GOT3 (cell line): ENCODE results near the gene KLF15.

Experiments
- DNase-seq: peaks from one replicate; lab custom pipeline; 2025; ENCODE audit warnings: mixed read lengths; lab: John Stamatoyannopoulos, UW

Gene KLF15

DNA sequence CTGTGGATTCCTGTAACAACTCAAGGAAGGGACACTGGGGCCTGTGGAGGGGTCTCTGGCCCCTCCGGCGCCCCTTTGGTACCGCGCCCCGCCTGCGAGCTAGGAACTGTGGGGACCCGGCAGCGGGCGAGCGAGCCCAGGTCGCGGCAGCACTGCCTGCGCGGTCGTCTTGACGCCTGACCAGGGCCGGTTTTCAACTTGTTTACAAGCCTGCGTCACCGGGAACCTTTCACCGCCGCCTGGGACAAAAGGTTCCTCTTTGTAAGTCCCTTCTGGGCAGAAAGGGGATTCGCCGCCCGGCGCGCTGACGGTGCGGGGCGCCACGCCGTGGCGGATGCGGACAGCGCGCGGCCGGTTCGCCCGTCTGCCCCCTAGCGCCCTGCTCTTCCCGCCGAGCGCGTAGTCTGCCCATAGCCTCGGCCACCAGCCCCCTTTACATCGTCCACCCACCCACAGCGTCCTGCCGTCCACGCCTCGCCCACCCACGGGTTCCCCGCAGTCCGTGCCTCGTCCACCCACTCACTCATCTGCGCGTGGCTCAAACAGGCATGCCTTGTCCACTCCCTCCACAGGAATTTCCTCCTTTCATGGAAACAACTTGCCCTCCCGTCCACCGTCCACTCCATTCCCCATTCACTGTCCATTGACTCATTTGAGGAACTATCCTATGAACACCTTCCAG lies 32.0 kb upstream of the KLF15 start:
- peak; percentile 27 for DNase-seq

DNA sequence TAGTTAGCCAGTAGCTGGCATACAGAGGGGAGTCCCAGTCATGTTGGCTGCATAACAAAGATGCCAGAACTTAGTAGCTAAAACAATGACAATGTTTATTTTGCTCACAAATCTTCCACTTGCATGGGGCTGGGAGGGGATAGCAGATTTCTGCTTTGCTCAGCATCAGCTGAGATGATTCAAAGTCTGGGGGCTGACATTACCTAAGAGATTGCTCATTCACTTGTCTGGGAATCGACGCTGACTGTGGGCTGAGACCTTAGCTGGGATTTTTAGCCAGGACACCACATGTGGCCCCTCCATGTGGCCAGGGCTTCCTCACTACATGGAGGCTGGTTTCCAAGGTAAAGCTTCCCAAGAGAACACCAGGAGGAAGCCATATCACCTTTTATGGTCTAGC lies 24.8 kb upstream of the KLF15 start:
- no peak for DNase-seq

DNA sequence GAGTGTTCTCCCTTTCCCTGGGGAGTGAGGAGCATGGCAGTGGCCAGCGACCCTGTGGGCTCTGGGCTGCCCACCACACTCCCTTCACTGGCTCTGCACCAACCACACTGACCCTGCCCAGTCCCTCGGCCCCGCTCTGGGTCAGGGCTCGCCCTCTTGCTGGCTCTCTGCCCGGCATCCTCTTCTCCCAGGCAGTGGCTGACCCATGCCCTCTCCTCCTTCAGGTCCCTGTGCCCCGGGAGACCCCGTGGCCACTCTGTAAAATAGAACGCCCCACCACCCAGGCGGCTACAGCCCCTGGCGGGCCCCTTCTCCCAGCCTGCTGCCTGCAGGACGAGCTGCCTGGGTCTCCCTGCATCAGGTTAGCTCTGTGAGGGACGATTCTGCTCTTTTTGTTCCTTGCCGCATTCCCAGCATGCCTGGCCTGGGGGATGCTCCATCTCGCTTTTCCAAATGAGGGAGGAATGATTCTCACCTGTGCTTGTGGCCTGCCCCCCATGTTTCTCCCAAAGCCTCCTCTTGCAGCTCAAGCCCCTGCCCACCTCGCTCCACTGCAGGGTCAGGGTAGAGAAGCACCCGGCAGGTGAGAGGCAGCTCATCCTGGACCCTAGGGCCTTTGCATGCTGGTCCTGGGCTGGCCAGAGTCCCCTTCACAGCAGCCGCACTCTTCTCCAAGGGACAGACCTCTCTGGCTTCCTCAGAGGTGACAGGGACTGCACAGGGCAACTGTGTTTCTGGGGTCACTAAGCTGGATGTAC lies 23.0 kb upstream of the KLF15 start:
- DNase-seq = no peak

DNA sequence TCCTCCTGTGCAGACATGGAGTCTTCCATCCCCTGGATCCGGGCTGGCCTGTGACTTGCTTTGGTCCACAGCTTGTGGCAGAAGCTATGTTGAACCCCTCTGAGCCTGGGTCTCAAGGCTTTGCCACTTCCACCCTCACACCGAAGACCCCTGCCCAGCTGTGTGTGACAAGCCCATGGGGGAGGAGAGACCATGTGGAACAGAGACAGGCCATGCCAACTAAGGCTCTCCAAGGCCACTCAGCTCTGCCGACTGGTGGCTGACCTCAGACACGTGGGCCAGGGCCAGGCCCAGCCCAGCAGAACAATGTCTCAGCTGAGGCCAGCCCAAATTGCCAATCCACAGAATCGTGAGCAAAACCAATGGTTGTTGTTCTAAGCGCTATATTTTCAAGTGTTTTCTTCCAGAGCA lies 21.1 kb upstream of the KLF15 start:
- DNase-seq = no peak

DNA sequence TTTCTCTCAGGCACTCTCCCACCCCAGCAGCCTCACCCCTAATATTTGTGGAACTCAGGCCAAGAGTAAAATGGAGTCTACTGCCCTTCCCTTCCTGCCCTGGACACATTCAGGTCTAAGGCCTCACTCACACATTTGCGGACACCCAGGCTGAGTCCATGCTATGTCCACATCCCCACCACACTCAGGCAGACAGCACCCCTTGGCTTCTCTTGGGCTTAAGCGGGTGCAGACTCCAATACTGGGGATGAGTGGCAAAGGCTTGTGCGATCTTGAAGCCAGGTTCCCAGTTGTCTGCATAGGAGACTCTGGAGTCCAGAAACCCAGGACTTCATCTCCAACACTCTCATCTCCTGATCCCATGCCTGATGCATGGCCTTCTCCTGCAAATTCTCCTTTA lies 20.0 kb upstream of the KLF15 start:
- no peak for DNase-seq

DNA sequence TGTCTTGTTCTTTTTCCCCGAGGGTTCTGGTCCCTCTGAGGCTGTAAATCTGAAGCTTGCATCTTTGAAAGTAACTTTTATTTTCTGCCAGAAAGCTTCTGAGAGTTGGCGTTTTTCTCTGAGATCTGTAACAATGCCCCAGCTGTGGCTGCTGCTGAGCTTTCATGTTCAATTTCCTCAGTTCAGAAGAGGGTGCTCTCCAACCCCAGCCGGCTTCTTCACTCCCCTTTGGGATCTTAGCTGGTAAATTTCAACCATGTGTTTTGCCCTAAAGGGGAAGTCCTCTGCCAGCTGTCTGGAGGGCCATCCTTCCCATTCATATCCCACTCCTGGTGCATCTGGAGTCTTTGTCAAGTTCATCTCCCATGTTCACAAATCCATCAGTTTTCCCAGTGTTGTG lies 19.2 kb upstream of the KLF15 start:
- no peak for DNase-seq

DNA sequence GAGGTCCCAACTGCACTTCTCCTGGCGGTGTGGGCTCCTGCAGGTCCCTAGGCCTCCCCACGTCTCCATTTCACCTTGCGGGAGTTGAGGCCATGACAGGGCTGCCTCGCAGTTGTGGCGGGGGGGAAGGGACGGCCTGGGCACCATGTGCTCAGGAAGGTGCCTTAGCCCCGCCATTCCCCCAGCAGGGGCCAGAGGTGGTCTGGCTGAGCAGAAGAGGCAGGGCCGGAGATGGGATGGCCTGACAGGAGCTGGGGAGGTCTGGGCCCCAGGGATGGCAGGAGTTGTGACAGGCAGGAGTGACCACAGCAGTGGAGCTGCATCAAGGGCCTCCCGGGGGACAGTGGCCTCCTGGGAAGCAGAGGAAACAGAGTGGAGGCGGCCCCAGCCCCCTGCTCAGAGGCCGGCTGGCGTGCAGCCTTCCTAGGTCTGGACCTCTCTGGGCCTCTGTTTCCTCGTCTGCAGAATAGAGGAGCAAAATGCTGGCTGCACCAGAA lies 18.7 kb upstream of the KLF15 start:
- DNase-seq = no peak

DNA sequence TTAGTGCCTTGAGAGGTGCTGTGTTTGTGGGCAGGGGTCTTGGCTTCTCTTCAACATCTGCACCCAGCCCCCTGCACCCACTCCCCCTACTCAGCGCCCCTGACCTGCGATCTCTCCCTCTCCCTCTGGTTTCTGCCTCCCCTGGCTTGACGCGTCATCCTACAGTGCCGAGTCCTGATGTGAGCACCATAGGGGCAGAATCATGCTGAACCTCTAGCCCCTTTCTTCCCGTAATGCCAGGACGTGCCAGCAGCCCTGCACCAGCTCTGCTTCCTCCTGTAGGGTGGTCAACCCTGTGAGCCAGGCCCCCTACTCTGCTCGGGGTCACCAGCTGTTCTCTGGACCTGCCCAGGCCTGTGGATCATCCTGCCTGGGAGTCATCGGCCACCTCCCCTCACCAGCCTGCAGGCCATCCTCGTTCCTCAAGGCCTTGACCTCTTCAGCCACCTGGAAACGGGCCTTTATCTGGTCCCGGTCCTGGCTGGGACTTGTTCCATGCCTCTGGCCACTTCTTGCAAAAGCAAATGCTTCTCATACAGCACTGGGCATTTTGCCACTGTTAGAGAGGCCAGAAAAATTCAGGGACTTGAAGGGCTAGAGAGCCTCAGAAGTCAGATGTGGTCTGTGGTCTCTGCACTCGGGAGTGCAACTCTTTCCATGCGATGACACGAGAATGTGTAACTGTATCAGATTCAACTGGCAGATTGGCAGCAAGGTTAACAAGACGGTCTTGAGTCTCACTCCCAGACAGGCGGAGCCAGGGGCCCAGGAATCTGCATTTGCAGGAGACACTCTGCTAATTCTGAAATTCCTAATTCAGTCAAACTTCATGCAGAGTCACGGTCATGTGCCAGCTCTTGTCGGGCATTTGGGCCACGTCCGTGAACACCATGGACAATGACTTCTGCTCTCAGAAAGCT lies 16.7 kb upstream of the KLF15 start:
- no peak for DNase-seq

DNA sequence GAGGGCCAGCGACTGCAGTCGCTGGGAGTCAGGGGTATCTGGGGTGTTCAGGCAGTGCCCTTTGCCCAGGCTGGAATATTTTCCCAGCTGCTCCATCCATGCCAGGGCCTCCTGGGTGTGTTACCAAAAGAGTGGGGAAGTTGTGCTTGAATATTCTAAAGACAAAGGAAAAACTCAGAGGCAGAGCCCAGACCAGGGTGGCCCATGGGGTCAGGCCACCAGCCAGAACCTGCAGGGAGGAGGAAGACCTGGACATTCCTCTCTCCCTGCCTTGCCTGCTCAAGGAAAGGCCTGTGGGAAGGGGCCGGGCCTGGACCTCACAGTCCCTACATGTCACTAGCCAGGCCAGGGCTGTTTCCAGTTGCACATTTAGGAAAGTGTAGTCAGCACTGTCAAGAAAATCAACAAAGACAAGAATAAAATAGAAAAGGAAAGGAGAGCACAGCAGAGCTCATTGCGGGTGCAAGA lies 16.0 kb upstream of the KLF15 start:
- DNase-seq = no peak

DNA sequence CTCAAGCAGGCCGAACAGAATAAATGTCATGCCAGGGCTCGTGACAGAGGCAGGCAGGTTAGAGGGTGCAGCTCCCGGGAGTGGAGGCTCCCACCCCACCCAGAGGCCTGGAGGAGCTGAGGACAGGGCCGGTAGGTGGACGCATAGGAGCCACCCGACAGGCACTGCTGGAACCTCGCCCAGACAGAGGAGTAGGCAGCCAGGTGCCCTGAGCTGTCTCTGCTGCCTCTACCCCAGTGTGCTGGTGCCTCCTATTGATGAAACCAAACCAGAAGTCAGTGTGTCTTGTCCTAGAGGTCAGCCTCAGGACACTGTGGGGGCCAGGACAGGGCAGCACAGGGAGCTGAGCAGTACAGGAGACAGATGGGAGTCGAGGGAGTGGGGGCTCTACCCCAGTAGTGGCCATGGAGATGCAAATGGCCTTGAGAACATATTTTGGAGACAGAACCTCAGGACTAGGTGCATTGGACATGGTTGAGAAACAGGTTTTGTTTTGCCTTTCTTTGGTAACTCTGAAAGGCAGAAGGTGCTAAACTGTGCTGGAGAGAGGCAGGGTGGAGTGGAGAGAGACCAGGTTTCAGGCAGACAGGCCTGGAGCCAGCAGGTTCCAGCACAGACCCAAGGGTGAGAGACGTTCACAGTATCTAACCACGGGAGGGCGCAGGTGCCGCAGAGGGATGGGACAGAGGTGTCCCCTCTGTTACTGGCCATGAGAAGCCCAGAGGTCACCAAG lies 15.4 kb upstream of the KLF15 start:
- no peak for DNase-seq

DNA sequence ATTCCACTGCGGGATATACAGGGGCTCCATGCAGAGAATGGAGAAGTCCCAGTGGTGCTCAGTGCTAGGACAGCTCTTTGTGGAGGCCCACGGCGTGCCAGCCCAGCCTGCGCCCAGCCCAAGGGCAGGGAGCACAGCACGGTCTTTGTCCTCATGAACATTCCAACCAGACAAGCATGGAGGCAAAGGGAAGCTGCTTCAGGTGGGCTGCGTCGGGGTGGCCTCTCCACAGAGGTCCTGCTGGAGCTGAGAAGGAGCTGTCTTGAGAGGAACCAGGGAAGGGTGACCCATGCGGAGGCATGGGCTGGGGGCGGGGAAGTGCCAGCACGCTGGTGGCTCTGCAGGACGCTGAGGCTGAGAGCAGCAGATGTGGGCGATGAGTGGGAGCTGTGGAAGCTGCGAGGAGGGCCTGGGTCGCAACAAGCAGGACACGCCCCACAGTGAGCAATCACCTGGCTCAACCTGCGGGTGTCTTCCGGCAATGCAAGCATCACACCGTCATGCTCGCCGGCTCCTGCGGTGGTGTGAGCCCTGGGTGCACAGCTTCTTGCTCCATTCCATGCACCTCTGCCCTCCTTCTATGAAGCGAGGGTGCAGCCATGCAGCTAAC lies 14.0 kb upstream of the KLF15 start:
- no peak for DNase-seq

DNA sequence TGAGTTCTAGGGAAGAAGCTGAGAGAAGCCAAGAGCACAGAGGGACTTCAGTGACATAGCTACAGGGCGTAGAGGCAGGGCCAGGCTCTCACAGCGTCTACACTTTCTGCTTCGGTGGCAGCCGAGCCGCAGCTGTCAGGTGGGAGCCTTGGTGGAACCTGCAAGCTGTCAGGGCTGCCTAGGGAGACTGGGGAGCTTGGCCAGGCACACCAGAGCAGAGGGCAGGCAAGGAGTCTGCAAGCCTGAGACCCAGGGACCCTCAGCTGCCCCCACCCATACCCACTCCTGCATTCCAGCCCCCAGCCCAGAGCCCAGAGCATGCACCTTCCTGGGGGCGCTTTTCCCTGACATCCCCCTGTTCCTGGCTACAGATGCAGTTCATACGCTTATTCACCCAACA lies 13.4 kb upstream of the KLF15 start:
- DNase-seq = no peak

DNA sequence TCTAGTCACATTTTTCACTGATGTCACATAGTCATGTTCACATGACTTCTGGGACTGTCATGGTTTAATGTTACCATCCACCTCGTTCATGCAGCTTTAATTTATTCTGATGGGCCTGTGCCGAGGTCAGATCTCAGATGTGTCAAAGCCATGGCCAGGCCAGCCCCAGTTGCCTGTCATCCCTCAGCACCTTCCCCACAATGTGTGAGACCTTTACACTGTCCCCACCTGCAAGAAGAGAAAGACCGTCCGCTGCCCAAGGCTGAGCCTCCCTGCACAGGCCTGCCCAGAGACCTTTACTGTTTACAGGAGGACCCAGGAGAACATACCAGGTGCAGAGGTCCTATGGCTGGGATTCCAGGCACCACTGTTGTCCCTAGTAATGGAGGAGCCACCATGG lies 12.8 kb upstream of the KLF15 start:
- no peak for DNase-seq

DNA sequence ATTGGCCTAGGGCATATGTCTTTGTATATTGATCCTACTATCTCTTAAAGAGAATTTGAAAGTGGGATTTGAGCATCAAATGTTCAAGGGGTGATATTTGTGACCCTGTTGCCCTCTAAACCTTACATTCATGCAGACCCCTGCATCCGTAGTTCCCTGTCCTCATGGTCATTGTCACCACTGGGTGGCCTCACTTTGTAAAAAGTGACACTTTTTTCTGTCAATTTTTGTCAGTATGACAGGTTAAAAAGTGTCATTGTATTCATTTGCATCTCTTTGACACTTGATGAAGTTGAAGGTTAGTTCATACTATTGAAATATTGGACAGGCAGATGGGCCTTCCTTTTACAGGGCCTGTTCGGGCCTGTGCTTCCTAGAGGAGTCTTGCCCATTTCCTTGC lies 12.3 kb upstream of the KLF15 start:
- DNase-seq = no peak

DNA sequence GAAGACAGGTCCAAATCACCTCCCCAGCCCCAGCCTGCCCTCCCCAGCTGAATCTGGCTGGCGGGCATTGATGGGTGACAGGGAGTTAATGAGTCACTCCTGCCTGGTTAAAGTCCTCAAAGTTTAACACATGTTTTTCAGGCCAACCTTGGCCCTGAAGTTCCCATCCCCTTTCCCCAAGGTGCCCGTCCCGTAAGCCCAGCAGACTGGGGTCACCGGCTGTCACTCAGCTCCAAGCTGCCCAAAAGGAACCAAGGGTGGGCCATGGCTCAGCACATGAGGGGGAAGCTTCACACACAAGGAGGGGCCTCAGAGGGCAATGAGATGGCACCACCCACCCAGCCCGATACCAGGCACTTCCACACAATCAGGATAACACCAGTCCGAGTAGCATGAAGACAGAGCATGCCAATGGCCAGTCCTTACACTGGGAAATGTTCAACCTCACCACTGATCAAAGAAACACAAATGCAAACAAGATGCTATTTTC lies 10.2 kb upstream of the KLF15 start:
- DNase-seq = no peak

DNA sequence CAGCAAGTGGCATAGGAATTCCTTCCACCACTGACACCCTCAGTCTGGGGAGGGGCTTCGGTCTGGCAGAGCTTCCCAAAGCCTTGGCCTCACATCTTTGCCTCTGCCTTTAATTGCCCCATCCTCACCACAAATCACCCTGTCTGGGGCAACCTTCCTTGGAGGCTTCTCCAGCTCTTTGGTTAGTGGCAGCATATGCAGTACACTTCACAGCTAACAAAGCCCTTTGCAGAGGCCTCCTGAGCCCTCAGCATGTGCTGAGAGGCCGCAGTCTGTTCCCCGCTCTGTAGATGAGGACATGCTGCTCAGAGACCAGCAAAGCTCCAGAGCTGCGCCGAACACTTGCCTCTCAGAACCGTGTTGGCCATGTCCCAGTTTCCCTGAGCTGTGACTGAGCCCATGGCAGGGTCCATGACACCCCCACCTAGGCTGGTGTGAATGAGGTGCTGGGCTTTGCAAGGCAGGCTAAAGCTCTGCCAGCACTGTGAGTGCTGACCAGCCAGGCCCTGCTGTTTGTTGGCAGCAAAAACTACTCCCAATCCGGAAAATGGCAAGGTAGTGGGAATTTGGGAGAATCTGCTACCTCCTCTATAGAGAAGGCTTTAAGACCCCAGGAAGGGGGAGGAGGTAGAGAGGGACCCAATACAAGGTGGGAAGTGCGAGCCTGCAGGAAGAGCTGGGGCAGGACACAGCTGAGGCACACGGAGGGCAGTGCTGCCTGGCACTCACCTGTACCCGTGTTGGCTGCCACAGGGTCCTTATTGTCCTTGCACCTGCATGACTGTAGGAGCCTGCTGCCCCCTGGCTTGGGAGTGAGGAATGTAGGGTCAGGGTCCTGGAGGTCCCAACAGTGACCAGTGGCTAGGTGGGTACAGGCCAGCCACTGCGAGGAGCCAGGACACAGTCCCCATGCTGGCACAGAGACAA lies 8.4 kb upstream of the KLF15 start:
- DNase-seq = no peak

DNA sequence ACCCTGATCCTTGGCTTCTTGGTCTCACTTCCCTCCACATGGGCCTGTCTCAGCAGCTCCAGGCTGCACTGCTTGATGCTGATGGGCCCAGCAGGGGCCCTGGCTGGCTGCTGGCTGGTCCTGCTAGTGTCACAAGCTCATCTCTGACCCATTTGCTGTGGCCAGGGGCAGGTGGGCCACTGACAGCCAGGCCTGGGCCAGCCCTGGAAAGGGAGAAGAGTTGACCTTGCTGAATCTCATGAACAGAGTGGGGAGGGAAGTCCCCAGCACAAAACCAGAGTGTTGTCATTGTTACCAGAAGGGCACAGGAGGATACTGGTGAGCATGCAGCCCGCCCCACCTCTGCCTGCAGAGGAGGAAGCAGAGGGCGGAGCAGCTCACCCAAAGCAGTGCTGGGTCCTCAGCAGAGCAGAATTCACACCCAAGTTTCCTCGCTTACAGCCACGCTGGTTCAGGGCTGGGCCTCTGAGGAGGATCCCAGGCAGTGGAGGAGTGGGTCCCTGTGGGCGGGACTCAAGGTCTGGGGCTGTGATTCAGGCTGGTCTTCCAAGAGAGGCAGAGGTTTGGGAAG lies 7.6 kb upstream of the KLF15 start:
- no peak for DNase-seq

DNA sequence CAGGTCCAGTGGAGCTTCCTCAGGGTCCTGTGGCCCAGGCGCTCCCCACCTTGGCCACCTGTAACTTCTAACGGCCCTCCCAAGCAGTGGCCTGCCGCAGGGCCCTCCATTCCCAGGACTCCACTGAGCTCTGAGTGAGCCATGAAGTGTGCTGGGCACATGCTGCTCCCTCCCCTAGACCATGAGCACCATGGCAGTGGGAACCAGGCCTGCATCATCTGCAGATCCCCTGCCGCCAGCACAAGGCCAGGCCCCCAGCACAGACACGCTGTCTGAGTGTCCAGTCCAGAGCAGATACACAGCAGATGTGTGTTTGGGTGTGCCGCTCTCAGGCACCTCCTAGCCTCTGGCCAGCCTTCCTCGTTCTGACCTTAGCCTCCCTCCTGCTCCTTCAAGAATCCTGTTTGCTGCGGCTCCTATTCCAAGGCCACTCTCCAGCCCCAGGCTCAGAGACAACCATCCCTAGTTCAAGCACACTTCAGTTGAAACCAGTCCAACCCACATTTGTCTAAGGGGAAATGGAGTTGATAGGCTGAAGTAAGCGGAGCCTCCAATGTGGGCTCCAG lies 7.0 kb upstream of the KLF15 start:
- DNase-seq = no peak

DNA sequence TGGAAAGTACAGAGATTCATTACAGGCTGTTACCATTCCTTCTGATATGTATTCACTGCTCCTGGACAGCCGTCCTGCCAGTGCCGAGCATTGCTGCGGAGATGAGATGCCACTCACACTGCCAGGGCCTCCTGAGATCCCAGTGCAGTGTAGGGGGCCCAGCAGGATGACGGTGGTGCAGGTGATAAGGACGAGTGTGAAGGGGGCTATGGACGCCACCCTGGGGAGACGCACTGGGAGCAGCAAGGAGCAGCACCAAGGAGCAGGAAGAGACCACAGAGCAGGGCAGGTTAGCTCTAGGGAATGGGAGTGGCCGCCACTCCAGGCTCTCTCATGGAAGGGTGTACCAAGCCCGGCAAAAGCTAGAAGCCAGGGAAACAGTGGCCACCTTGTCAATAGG lies 4.0 kb upstream of the KLF15 start:
- no peak for DNase-seq
